HG03558 (cell line): ENCODE data around the gene PILRA.
"Not testable (repeated sequence)": the region's sequence is repeated elsewhere in the genome, so short reads cannot be mapped to it uniquely, and the experiment has no call there.

Source experiments
- ATAC-seq: cut with Tn5 transposase; IDR thresholded peaks from one replicate; pipeline ENCODE4 v1.9.1; 2021; ENCODE audit warnings: moderate number of reproducible peaks; ENCODE audit not compliant: unreplicated experiment; ENCODE audit errors: extremely low read depth

Gene PILRA

GRCh38 chr7:100447363-100447762 is 74.1 kb downstream of the PILRA start:
- ATAC-seq, result not testable (repeated sequence)

- ATAC-seq, result no peak
Measured at GRCh38 chr7:100449190-100449795, 76.0 kb downstream of the PILRA start.
